H1 (cell line): Measurements from ENCODE around the gene MPC1. TPM values are rescaled to one million over a fixed set of nuclear protein-coding genes. Genes with fewer than 3 reads are reported as not detected.

Experiments used
- GABPA ChIP-seq: IDR thresholded peaks from 2 replicates; pipeline ENCODE4 v1.6.1; 2011; ENCODE audit warnings: mild to moderate bottlenecking, low read length, moderate library complexity, borderline replicate concordance; ENCODE audit not compliant: insufficient read depth
- polyA plus RNA-seq, 7 experiments: library from polyadenylated mRNA; depleted of rRNA in 3 of 7; stranded (reverse) in 5 of 7; unstranded in 2 of 7; fragments of >200 nt in 5 of 7; fragments of 200-250 nt in 2 of 7; gene quantifications; 1 replicate in 5 of 7; 2 replicates in 1 of 7; 4 replicates in 1 of 7; pipeline versions ENCODE4 v1.2.1 to v1.2.3, GENCODE V29; 2011 to 2013; ENCODE audit warnings: missing spikeins in 2 of 7, mixed read lengths in 2 of 7
- total RNA-seq: library from RNA; stranded (reverse); fragmentation: NEBNext Ultra II Directional; extraction: Animal tissue kit (Norgen Biotek cat#: 25700); gene quantifications from 2 replicates; pipeline ENCODE4 v1.2.1, GENCODE V29; 2021

The MPC1 gene
- total and polyA plus RNA-seq, 2 of the 8 experiments (the other 6 are each of a cell fraction or from before 2014, with no cell fraction given): 10.2 to 12.6 TPM

DNA sequence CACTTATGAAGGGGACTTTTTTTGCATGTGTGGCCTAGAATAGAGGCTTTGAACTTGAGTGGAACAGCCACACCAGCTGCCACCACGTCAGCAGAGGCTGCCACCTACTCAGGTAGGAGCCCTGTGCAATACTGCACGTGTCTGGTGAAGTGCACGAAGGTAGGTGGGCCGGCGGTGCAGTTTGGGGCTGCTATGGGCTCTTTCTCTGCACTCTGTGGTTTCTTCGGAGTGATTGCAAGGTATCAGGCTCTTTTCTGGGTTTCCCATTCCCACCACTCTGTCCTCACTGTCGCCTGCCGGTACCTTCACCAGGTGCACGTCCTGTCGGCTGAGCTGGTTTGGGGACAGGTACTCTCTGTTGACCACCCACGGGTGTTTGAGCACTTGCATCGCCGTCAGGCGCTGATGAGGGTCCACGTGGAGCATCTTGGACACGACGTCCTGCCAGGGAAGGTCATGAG is 30.8 kb upstream of the MPC1 start (continued):
- TF ChIP-seq GABPA: no peak
